Esophagus (tissue), 2 donors: Measurements from ENCODE around the gene PUS10. TPM values are rescaled to one million over a fixed set of nuclear protein-coding genes. Genes with fewer than 3 reads are reported as not detected.
A peak's percentile ranks its signal among the peaks of the same experiment; 100 is the strongest.

Experiments used
- H3K27ac ChIP-seq, 2 donors: one replicate each; pipeline ENCODE4 v1.5.1; 2013; ENCODE audit warnings: low read depth in 2 of 2, mild to moderate bottlenecking in 2 of 2, inconsistent platforms in 1 of 2, low read length in 1 of 2, moderate library complexity in 1 of 2
- H3K27me3 ChIP-seq, 2 donors: one replicate each; pipeline ENCODE4 v1.6.1; 2013; ENCODE audit warnings: low read length in 2 of 2, control low read depth in 1 of 2, mild to moderate bottlenecking in 1 of 2; ENCODE audit not compliant: insufficient read depth in 2 of 2, control insufficient read depth in 1 of 2
- H3K36me3 ChIP-seq, 2 donors: one replicate each; pipeline ENCODE4 v1.6.1; 2013; ENCODE audit warnings: low read length in 1 of 2; ENCODE audit not compliant: control insufficient read depth in 2 of 2, insufficient read depth in 2 of 2
- H3K4me1 ChIP-seq, 2 donors: one replicate each; pipeline ENCODE4 v1.6.1; 2013; ENCODE audit warnings: low read length in 1 of 2; ENCODE audit not compliant: control insufficient read depth in 2 of 2, insufficient read depth in 2 of 2
- H3K4me3 ChIP-seq, 2 donors: one replicate each; pipeline ENCODE4 v1.5.1; 2013; ENCODE audit warnings: low read length in 2 of 2, mild to moderate bottlenecking in 2 of 2, low read depth in 1 of 2, moderate library complexity in 1 of 2
- H3K9me3 ChIP-seq, 2 donors: one replicate each; pipeline ENCODE4 v1.6.1; 2013; ENCODE audit warnings: mild to moderate bottlenecking in 2 of 2, low read depth in 1 of 2, low read length in 1 of 2, moderate library complexity in 1 of 2; ENCODE audit not compliant: control insufficient read depth in 2 of 2, insufficient read depth in 1 of 2
- WGBS, 2 donors: extraction: QIAGEN DNeasy Blood & Tissue Kit; methylation state at CpG; one replicate each; pipeline ENCODE4 v1.1.7; 2013; 5-methylcytosine and 5-hydroxymethylcytosine counted together
- polyA plus RNA-seq, 2 donors: library from polyadenylated mRNA; stranded (reverse); fragments of 200-250 nt; gene quantifications; one replicate each; pipeline ENCODE4 v1.2.3, GENCODE V29; 2013
- donor health status: healthy with polysubstance abuse.
- donor health status: Bipolar disorder and iron deficiency.

Gene PUS10
- polyA plus RNA-seq: 1 to 10 TPM; 1.7 to 2.2 TPM

- Histone ChIP-seq H3K27me3 (no peaks in the 10 kb centered on the region), H3K36me3 (peaks cover 0 to 5% of the 10 kb centered on the region in 2 donors), H3K4me3 (peak within 1 kb of the TSS; percentile 83 to 99), H3K9me3 (no peaks in the 10 kb centered on the region), H3K4me1 (peaks cover 0 to 3% of the 10 kb centered on the region in 2 donors), H3K27ac (peak within 1 kb of the TSS; percentile 96 to 97)
- 0% methylated on average over 39 of the region's 39 CpGs for WGBS, 2 donors
These were observed at the start of gene PUS10, which contains the start of gene PEX13 for GRCh38 chr2:61017556-61018317. TSS of gene PUS10 (minus strand) at chr2:61018255. CDS start at chr2:61011890, 6,365 bp downstream. TSS of gene PEX13 (plus strand) at chr2:61017720. CDS start at chr2:61017760, 40 bp downstream.

- Histone ChIP-seq H3K4me1 (no peaks in the 10 kb centered on the region), H3K36me3 (no peaks in the 10 kb centered on the region), H3K27ac (peak within 1 kb of the TSS; percentile 91 to 96), H3K9me3 (no peaks in the 10 kb centered on the region), H3K4me3 (peak within 1 kb of the TSS; percentile 80 to 92), H3K27me3 (no peaks in the 10 kb centered on the region)
- 0% methylated on average over 80 to 112 of the region's 112 CpGs for WGBS, 2 donors
These were observed 48.0 kb upstream of the PUS10 start, which contains the start of gene SANBR for GRCh38 chr2:61065714-61066709. TSS of gene SANBR (plus strand) at chr2:61065871. CDS start at chr2:61070351, 4,480 bp downstream.

- H3K27me3 ChIP-seq: no peaks in the 10 kb centered on the region
- no peak overlapping the region for H3K4me3 ChIP-seq
- H3K27ac ChIP-seq: no peak overlapping the region
- no peaks in the 10 kb centered on the region for H3K4me1 ChIP-seq
- no peaks in the 10 kb centered on the region for H3K36me3 ChIP-seq
- no peaks in the 10 kb centered on the region for H3K9me3 ChIP-seq
These were observed 41.3 kb upstream of the PUS10 start for GRCh38 chr2:61059382-61059781.

GRCh38 chr2:61057562-61057961 is 39.5 kb upstream of the PUS10 start:
- Histone ChIP-seq H3K4me3 (no peak overlapping the region), H3K4me1 (no peaks in the 10 kb centered on the region), H3K27ac (no peak overlapping the region), H3K27me3 (no peaks in the 10 kb centered on the region), H3K36me3 (no peaks in the 10 kb centered on the region), H3K9me3 (no peaks in the 10 kb centered on the region)

- Histone ChIP-seq H3K36me3 (no peaks in the 10 kb centered on the region), H3K9me3 (no peaks in the 10 kb centered on the region), H3K27ac (no peak overlapping the region), H3K27me3 (no peaks in the 10 kb centered on the region), H3K4me3 (no peak overlapping the region), H3K4me1 (no peaks in the 10 kb centered on the region)
- 38 to 47% methylated on average over 2 of the region's 2 CpGs for WGBS, 2 donors
These were observed 37.5 kb upstream of the PUS10 start for GRCh38 chr2:61055557-61055956.

- H3K9me3 ChIP-seq: no peaks in the 10 kb centered on the region
- peaks cover 0 to 3% of the 10 kb centered on the region in 2 donors for H3K36me3 ChIP-seq
- no peaks in the 10 kb centered on the region for H3K4me1 ChIP-seq
- WGBS, 2 donors: 43 to 47% methylated on average over 4 of the region's 4 CpGs
- no peak overlapping the region for H3K4me3 ChIP-seq
- no peak overlapping the region for H3K27ac ChIP-seq
- H3K27me3 ChIP-seq: no peaks in the 10 kb centered on the region
These were observed 27.9 kb upstream of the PUS10 start for GRCh38 chr2:61045999-61046398.

GRCh38 chr2:61045226-61045625 is 27.2 kb upstream of the PUS10 start:
- Histone ChIP-seq H3K4me1 (no peaks in the 10 kb centered on the region), H3K9me3 (no peaks in the 10 kb centered on the region), H3K4me3 (no peak overlapping the region), H3K27ac (no peak overlapping the region), H3K36me3 (peaks cover 0 to 3% of the 10 kb centered on the region in 2 donors), H3K27me3 (no peaks in the 10 kb centered on the region)
- 73 to 78% methylated on average over 2 of the region's 2 CpGs for WGBS, 2 donors

- H3K4me1 ChIP-seq: no peaks in the 10 kb centered on the region
- H3K4me3 ChIP-seq: no peak overlapping the region
- no peak overlapping the region for H3K27ac ChIP-seq
- no peaks in the 10 kb centered on the region for H3K9me3 ChIP-seq
- no peaks in the 10 kb centered on the region for H3K27me3 ChIP-seq
- WGBS, 2 donors: 56 to 57% methylated on average over 4 of the region's 4 CpGs
- H3K36me3 ChIP-seq: peaks cover 0 to 3% of the 10 kb centered on the region in 2 donors
These were observed 26.6 kb upstream of the PUS10 start for GRCh38 chr2:61044636-61045035.

GRCh38 chr2:61042807-61043206 is 24.8 kb upstream of the PUS10 start:
- H3K36me3 ChIP-seq: no peaks in the 10 kb centered on the region
- H3K27me3 ChIP-seq: no peaks in the 10 kb centered on the region
- WGBS, 2 donors: 63 to 79% methylated on average over 3 of the region's 3 CpGs
- no peaks in the 10 kb centered on the region for H3K9me3 ChIP-seq
- H3K27ac ChIP-seq: no peak overlapping the region
- H3K4me1 ChIP-seq: no peaks in the 10 kb centered on the region
- no peak overlapping the region for H3K4me3 ChIP-seq
